Ishikawa (cell line): ENCODE measurements around the gene RAX.

Experiments
- CEBPB ChIP-seq: IDR thresholded peaks from 2 replicates; pipeline ENCODE4 v1.6.1; 2012
- CREB1 ChIP-seq: IDR thresholded peaks from 2 replicates; pipeline ENCODE4 v1.6.1; 2012; ENCODE audit warnings: low read depth
- EGR1 ChIP-seq: IDR thresholded peaks from 2 replicates; pipeline ENCODE4 v1.6.1; 2012
- EP300 ChIP-seq: IDR thresholded peaks from 2 replicates; pipeline ENCODE4 v1.6.1; 2012; ENCODE audit warnings: borderline replicate concordance
- FOXM1 ChIP-seq: IDR thresholded peaks from 2 replicates; pipeline ENCODE4 v1.6.1; 2012; ENCODE audit warnings: low read depth, borderline replicate concordance
- NFIC ChIP-seq: IDR thresholded peaks from 2 replicates; pipeline ENCODE4 v1.6.1; 2012
- RAD21 ChIP-seq: IDR thresholded peaks from 2 replicates; pipeline ENCODE4 v1.6.1; 2012; ENCODE audit warnings: low read depth
- REST ChIP-seq: IDR thresholded peaks from 2 replicates; pipeline ENCODE4 v1.6.1; 2012; ENCODE audit warnings: low read depth, mild to moderate bottlenecking
- TAF1 ChIP-seq: IDR thresholded peaks from 2 replicates; pipeline ENCODE4 v1.6.1; 2012; ENCODE audit warnings: low read depth, mild to moderate bottlenecking
- TCF12 ChIP-seq: IDR thresholded peaks from 2 replicates; pipeline ENCODE4 v1.6.1; 2012; ENCODE audit warnings: low read depth
- TEAD4 ChIP-seq: IDR thresholded peaks from 2 replicates; pipeline ENCODE4 v1.6.1; 2012
- USF1 ChIP-seq: IDR thresholded peaks from 2 replicates; pipeline ENCODE4 v1.6.1; 2012
- YY1 ChIP-seq: IDR thresholded peaks from 2 replicates; pipeline ENCODE4 v1.6.1; 2012; ENCODE audit warnings: low read depth
- ZBTB7A ChIP-seq: IDR thresholded peaks from 2 replicates; pipeline ENCODE4 v1.6.1; 2012; ENCODE audit warnings: low read depth
- TF ChIP-seq, protein P1 (sequence below): IDR thresholded peaks from 2 replicates; pipeline ENCODE4 v1.6.1; 2012

Gene RAX

DNA sequence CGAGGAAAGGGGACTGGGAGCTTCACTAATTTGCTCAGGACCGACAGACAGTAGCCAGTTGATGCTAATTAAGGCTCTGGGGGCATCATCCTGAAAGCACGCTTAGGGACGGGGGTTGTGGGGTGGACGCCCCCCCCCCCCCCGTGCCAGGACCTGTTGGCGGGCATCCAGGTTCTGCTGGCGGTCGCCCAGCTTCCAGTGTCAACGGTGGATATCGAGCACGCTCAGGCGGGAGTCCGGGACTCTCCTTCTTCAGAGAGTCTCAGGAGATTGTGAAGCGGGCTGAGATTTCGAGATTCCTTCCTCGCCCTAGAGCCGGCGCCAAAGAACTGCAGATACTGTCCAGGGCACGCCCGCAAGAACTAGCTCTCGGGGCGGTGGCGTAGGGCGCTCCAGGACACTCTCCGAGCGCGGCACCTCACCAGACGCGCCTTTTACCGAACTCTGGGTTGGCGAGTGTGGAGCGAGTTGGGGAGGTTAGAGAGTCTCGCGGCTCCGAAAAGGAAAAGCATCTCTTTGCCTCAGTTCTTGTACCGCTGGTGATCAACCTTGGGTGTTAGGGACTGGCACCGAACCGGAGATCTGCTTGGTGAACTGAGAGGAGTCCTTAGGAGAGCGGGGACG, 5.6 kb downstream of the RAX start:
- TF ChIP-seq EGR1 = no peak
- no peak for TF ChIP-seq YY1
- TF ChIP-seq EP300 = no peak
- no peak for TF ChIP-seq CREB1
- no peak for TF ChIP-seq FOXM1
- TF ChIP-seq, protein P1, sequence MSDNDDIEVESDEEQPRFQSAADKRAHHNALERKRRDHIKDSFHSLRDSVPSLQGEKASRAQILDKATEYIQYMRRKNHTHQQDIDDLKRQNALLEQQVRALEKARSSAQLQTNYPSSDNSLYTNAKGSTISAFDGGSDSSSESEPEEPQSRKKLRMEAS = no peak
- no peak for TF ChIP-seq USF1
- no peak for TF ChIP-seq RAD21
- TF ChIP-seq ZBTB7A = no peak
- no peak for TF ChIP-seq CEBPB
- TF ChIP-seq TEAD4 = no peak
- TF ChIP-seq TAF1 = no peak
- TF ChIP-seq REST = no peak
- no peak for TF ChIP-seq TCF12

DNA sequence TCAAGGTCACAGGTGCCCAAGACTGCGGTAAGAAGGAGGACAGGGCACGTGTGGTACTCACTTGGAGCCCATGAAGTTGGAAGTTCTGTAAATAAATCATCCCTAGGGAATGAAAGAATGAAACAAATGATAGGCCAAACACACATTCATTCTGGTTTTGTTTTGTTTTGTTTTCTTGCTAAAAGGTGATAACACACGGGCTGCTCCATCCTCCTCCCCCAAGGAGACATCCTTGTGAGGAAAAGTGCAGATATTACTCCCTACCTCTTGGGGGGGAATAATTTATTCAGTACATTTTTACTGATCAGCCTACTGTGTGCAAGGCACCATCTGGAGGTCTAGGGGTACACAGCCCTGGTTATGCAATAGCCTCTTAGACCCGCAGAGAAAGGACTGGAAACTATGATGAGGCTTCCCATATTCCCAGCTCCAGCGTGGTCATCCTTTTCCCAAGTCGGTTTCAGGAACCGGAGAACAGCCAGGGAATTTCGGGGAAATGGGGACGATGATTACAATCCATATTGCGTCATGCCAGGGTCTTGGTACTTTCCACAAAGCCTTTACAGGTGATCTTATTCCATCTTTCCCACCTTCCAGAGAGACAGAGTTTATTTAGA, 6.3 kb downstream of the RAX start:
- TF ChIP-seq ZBTB7A = no peak
- TF ChIP-seq, protein P1 = no peak
- TF ChIP-seq EP300 = no peak
- TF ChIP-seq EGR1 = no peak
- TF ChIP-seq FOXM1 = no peak
- no peak for TF ChIP-seq TEAD4
- no peak for TF ChIP-seq TAF1
- no peak for TF ChIP-seq REST

DNA sequence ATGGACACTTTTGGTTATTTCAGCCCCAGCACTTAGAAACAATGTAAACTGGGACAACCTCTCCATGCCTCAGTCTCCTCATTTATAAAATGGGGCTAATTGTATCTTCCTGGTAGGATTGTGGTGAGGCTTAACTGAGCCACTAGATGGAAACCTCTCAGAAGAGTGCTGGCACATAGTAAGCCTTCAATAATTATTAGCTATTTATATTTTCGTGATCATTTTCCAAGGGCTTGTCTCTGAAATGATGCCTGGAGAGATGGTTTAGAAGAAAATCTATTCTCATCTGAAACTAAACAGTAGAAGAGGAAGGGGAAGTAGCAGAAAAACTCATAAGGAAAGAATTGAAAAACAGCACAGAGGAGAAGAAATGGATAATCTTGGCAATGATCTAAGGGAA, 6.8 kb downstream of the RAX start:
- TF ChIP-seq YY1 = no peak
- no peak for TF ChIP-seq CREB1
- no peak for TF ChIP-seq TEAD4
- TF ChIP-seq EP300 = no peak
- TF ChIP-seq RAD21 = no peak
- no peak for TF ChIP-seq TAF1
- no peak for TF ChIP-seq EGR1
- no peak for TF ChIP-seq USF1
- TF ChIP-seq FOXM1 = no peak
- no peak for TF ChIP-seq CEBPB
- TF ChIP-seq, protein P1 = no peak
- no peak for TF ChIP-seq ZBTB7A

- TF ChIP-seq CREB1 = no peak
- no peak for TF ChIP-seq RAD21
- TF ChIP-seq TAF1 = no peak
- no peak for TF ChIP-seq NFIC
- no peak for TF ChIP-seq EGR1
- no peak for TF ChIP-seq ZBTB7A
- TF ChIP-seq, protein P1 = no peak
- TF ChIP-seq TEAD4 = no peak
- no peak for TF ChIP-seq CEBPB
These were observed 7.3 kb downstream of the RAX start for GRCh38 chr18:59265974-59266369.

DNA sequence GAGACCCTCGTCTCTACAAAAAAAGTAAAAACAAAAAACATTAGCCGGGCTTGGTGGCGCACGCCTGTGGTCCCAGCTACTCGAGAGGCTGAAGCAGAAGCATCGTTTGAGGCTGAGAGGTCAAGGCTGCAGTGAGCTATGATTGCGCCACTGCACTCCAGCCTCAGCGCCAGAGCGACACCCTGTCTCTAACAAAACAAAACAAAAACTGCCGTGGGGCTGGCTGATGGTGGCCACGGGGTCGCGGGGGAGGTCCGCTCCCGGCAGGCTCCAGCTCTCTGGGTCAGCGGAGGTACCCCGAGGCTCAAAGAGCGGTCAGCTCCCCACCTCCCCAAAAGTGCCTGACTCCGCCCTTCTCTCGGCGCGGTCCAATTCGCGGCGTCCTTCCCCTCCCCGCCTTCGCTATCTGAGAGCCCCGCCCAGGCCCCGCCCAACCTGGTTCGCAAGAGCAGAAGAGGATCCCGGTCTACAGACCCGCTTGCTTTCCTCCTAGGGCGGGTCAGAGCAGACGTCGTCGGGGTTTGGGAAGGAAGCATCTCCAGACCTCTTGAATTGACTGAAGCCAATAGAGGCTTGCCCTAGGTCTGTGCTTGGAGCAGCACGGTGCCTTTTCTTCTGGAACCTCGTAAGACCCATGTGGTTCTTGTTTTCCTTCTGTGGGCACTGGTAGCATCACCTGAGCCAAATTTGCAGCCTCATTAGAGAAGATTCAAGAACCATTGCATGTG, 7.8 kb downstream of the RAX start:
- TF ChIP-seq CEBPB (peak; percentile 20; the same call in 1 of the 2 replicates), TAF1 (no peak)
